Measurements from ENCODE around the gene CIB1.
"Not testable (repeated sequence)": the region's sequence is repeated elsewhere in the genome, so short reads cannot be mapped to it uniquely, and the experiment has no call there.

The CIB1 gene

GRCh38 chr15:90190606-90191343, 43.0 kb downstream of the CIB1 start:
- Histone ChIP-seq H2AFZ (ENCODE audit: low read depth, low read length) (no peak overlapping the region), H3K27me3 (ENCODE audit: insufficient read depth, low read length) (no peaks in the 10 kb centered on the region), H3K4me3 (ENCODE audit: low read length) (no peak overlapping the region), H3K4me1 (ENCODE audit: insufficient read depth, low read length) (no peaks in the 10 kb centered on the region), H3K36me3 (ENCODE audit: insufficient read depth, low read length) (no peaks in the 10 kb centered on the region), H3K9me3 (ENCODE audit: low read length) (no peaks in the 10 kb centered on the region)

GRCh38 chr15:90189781-90190467, 43.8 kb downstream of the CIB1 start:
- no peaks in the 10 kb centered on the region for H3K27me3 ChIP-seq (ENCODE audit: insufficient read depth, low read length)
- no peak overlapping the region for H3K4me3 ChIP-seq (ENCODE audit: low read length)
- no peak overlapping the region for H2AFZ ChIP-seq (ENCODE audit: low read depth, low read length)
- no peaks in the 10 kb centered on the region for H3K9me3 ChIP-seq (ENCODE audit: low read length)
- no peaks in the 10 kb centered on the region for H3K36me3 ChIP-seq (ENCODE audit: insufficient read depth, low read length)
- H3K4me1 ChIP-seq (ENCODE audit: insufficient read depth, low read length), result peaks cover 6% of the 10 kb centered on the region

- Histone ChIP-seq H2AFZ (ENCODE audit: low read depth, low read length) (no peak overlapping the region), H3K9me3 (ENCODE audit: low read length) (no peaks in the 10 kb centered on the region), H3K27me3 (ENCODE audit: insufficient read depth, low read length) (no peaks in the 10 kb centered on the region), H3K4me3 (ENCODE audit: low read length) (no peak overlapping the region), H3K36me3 (ENCODE audit: insufficient read depth, low read length) (no peaks in the 10 kb centered on the region), H3K4me1 (ENCODE audit: insufficient read depth, low read length) (peaks cover 11% of the 10 kb centered on the region)
Observed at GRCh38 chr15:90188914-90189748, 44.6 kb downstream of the CIB1 start.

- H2AFZ ChIP-seq (ENCODE audit: low read depth, low read length); H3K27me3 ChIP-seq (ENCODE audit: insufficient read depth, low read length); H3K36me3 ChIP-seq (ENCODE audit: insufficient read depth, low read length); H3K9me3 ChIP-seq (ENCODE audit: low read length); H3K4me3 ChIP-seq (ENCODE audit: low read length): not testable (repeated sequence)
- peaks cover 14% of the 10 kb centered on the region for H3K4me1 ChIP-seq (ENCODE audit: insufficient read depth, low read length)
Observed at GRCh38 chr15:90188065-90188464, 45.7 kb downstream of the CIB1 start.

- Histone ChIP-seq H3K27me3 (ENCODE audit: insufficient read depth, low read length) (no peaks in the 10 kb centered on the region), H3K36me3 (ENCODE audit: insufficient read depth, low read length) (no peaks in the 10 kb centered on the region), H3K9me3 (ENCODE audit: low read length) (no peaks in the 10 kb centered on the region), H2AFZ (ENCODE audit: low read depth, low read length) (no peak overlapping the region), H3K4me3 (ENCODE audit: low read length) (no peak overlapping the region), H3K4me1 (ENCODE audit: insufficient read depth, low read length) (peaks cover 14% of the 10 kb centered on the region)
Observed at GRCh38 chr15:90187257-90187868, 46.4 kb downstream of the CIB1 start.

GRCh38 chr15:90184786-90185704, 48.7 kb downstream of the CIB1 start:
- Histone ChIP-seq H3K36me3 (ENCODE audit: insufficient read depth, low read length) (no peaks in the 10 kb centered on the region), H3K4me1 (ENCODE audit: insufficient read depth, low read length) (peaks cover 17% of the 10 kb centered on the region), H3K4me3 (ENCODE audit: low read length) (peak overlapping the region; percentile 66), H3K27me3 (ENCODE audit: insufficient read depth, low read length) (no peaks in the 10 kb centered on the region), H3K9me3 (ENCODE audit: low read length) (no peaks in the 10 kb centered on the region), H2AFZ (ENCODE audit: low read depth, low read length) (peak overlapping the region; percentile 83)

GRCh38 chr15:90184119-90184785, 49.5 kb downstream of the CIB1 start:
- Histone ChIP-seq H3K4me3 (ENCODE audit: low read length) (peak overlapping the region; percentile 66), H3K36me3 (ENCODE audit: insufficient read depth, low read length) (no peaks in the 10 kb centered on the region), H2AFZ (ENCODE audit: low read depth, low read length) (no peak overlapping the region)

GRCh38 chr15:90181776-90182175, 52.0 kb downstream of the CIB1 start:
- H3K4me1 ChIP-seq (ENCODE audit: insufficient read depth, low read length), result peaks cover 17% of the 10 kb centered on the region
- H3K27me3 ChIP-seq (ENCODE audit: insufficient read depth, low read length), result no peaks in the 10 kb centered on the region

More at GRCh38 chr15:90184119-90184785, 49.5 kb downstream of the CIB1 start:
- no peaks in the 10 kb centered on the region for H3K27me3 ChIP-seq (ENCODE audit: insufficient read depth, low read length)
- H3K9me3 ChIP-seq (ENCODE audit: low read length), result no peaks in the 10 kb centered on the region
- H3K4me1 ChIP-seq (ENCODE audit: insufficient read depth, low read length), result peaks cover 17% of the 10 kb centered on the region

More at GRCh38 chr15:90181776-90182175, 52.0 kb downstream of the CIB1 start:
- no peaks in the 10 kb centered on the region for H3K36me3 ChIP-seq (ENCODE audit: insufficient read depth, low read length)
- no peak overlapping the region for H3K4me3 ChIP-seq (ENCODE audit: low read length)
- no peak overlapping the region for H2AFZ ChIP-seq (ENCODE audit: low read depth, low read length)
- no peaks in the 10 kb centered on the region for H3K9me3 ChIP-seq (ENCODE audit: low read length)

Measured in neuron (in vitro differentiated cells).